ENCODE data around the gene PDCD7.
A peak's percentile ranks its signal among the peaks of the same experiment; 100 is the strongest.

- TF ChIP-seq CTCF (IDR thresholded peaks at IDR 0.05; ENCODE audit: low read depth, low read length) (no peak), POLR2A (IDR thresholded peaks at IDR 0.05; ENCODE audit: extremely low read depth, insufficient read length) (peak; percentile 91), MYC (IDR thresholded peaks at IDR 0.05; ENCODE audit: low read depth, low read length) (peak; percentile 46)
- TF ChIP-seq, protein P1, sequence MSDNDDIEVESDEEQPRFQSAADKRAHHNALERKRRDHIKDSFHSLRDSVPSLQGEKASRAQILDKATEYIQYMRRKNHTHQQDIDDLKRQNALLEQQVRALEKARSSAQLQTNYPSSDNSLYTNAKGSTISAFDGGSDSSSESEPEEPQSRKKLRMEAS (IDR thresholded peaks at IDR 0.05; ENCODE audit: low read depth, low read length) = peak; percentile 69
Measured at GRCh38 chr15:65133548-65134200, at the start of gene PDCD7.
